22Rv1 (cell line): ENCODE results near the gene MTURN.

ENCODE experiments used
- ZFX ChIP-seq: fragments of 450-650 bp; IDR thresholded peaks from 2 replicates; pipeline ENCODE4 v1.6.1; 2017; ENCODE audit warnings: antibody characterized with exemption, borderline replicate concordance
- TF ChIP-seq, protein P1 (sequence below): fragments of 450-650 bp; IDR thresholded peaks from 2 replicates; pipeline ENCODE4 v1.5.1; 2017; ENCODE audit warnings: mild to moderate bottlenecking

DNA sequence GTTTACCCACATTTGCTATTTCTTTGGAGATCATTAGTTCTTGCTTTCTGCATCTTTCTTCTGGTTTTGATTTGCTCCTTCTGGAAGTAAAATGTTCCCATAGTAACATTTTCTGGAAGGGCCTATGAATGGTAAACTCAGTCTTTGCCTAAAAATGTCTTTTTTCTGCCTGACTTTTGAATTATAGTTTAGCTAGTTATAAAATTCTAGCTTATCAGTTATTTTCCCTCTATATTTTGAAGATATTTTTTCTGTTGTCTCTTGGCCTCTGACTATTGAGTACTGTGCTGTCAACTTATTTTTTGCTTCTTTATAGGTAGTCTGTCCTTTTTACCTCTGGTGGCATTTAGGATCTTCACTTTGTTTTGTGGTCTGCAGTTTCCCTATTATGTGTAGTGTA lies 21.6 kb upstream of the MTURN start:
- TF ChIP-seq, protein P1, sequence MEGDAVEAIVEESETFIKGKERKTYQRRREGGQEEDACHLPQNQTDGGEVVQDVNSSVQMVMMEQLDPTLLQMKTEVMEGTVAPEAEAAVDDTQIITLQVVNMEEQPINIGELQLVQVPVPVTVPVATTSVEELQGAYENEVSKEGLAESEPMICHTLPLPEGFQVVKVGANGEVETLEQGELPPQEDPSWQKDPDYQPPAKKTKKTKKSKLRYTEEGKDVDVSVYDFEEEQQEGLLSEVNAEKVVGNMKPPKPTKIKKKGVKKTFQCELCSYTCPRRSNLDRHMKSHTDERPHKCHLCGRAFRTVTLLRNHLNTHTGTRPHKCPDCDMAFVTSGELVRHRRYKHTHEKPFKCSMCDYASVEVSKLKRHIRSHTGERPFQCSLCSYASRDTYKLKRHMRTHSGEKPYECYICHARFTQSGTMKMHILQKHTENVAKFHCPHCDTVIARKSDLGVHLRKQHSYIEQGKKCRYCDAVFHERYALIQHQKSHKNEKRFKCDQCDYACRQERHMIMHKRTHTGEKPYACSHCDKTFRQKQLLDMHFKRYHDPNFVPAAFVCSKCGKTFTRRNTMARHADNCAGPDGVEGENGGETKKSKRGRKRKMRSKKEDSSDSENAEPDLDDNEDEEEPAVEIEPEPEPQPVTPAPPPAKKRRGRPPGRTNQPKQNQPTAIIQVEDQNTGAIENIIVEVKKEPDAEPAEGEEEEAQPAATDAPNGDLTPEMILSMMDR, result no peak
- no peak for TF ChIP-seq ZFX
